Astrocyte (in vitro differentiated cells and primary cell): ENCODE measurements around the gene CIB4. TPM values are rescaled to one million over a fixed set of nuclear protein-coding genes. Genes with fewer than 3 reads are reported as not detected.

ENCODE experiments used
- DNase-seq: peaks from one replicate; pipeline ENCODE4 v3.0.0-alpha.2; 2010; ENCODE audit warnings: low read depth
- FAIRE-seq: peaks from 2 replicates; lab custom pipeline; 2011; peaks lifted over from hg19 to GRCh38; lab: Jason Lieb, UNC
- H2AFZ ChIP-seq: 2 replicates; pipeline ENCODE4 v1.6.0; 2012; ENCODE audit warnings: low read depth, low read length, inconsistent platforms
- H3K27ac ChIP-seq: 2 replicates; pipeline ENCODE4 v1.5.1; 2011; ENCODE audit warnings: low read depth, low read length, inconsistent platforms
- H3K27me3 ChIP-seq: 2 replicates; pipeline ENCODE4 v1.6.0; 2011; ENCODE audit warnings: low read length, inconsistent platforms; ENCODE audit not compliant: insufficient read depth
- H3K36me3 ChIP-seq: 2 replicates; pipeline ENCODE4 v1.5.1; 2011; ENCODE audit warnings: low read length, inconsistent platforms; ENCODE audit not compliant: insufficient read depth
- H3K4me1 ChIP-seq: 2 replicates; pipeline ENCODE4 v1.5.1; 2011; ENCODE audit warnings: low read length, inconsistent platforms; ENCODE audit not compliant: insufficient read depth
- H3K4me2 ChIP-seq: 2 replicates; pipeline ENCODE4 v1.6.0; 2012; ENCODE audit warnings: low read length, inconsistent platforms
- H3K4me3 ChIP-seq: 2 replicates; pipeline ENCODE4 v1.5.1; 2011; ENCODE audit warnings: low read depth, mild to moderate bottlenecking, low read length, inconsistent platforms; ENCODE audit not compliant: insufficient read depth
- H3K79me2 ChIP-seq: 2 replicates; pipeline ENCODE4 v1.6.0; 2012; ENCODE audit warnings: mild to moderate bottlenecking, low read length, inconsistent platforms; ENCODE audit not compliant: insufficient read depth
- H3K9ac ChIP-seq: 2 replicates; pipeline ENCODE4 v1.6.0; 2012; ENCODE audit warnings: mild to moderate bottlenecking, low read length, inconsistent platforms
- H3K9me3 ChIP-seq: 2 replicates; pipeline ENCODE4 v1.5.1; 2012; ENCODE audit warnings: low read depth, mild to moderate bottlenecking, low read length, inconsistent platforms; ENCODE audit not compliant: insufficient read depth
- H4K20me1 ChIP-seq: 2 replicates; pipeline ENCODE4 v1.6.0; 2012; ENCODE audit warnings: low read length, inconsistent platforms; ENCODE audit not compliant: insufficient read depth
- H3K27ac Mint-ChIP-seq: one replicate; pipeline ENCODE4 v1.8.0; 2021; ENCODE audit warnings: mild to moderate bottlenecking, mixed read lengths; ENCODE audit not compliant: unreplicated experiment
- H3K27me3 Mint-ChIP-seq: one replicate; pipeline ENCODE4 v1.8.0; 2021; ENCODE audit warnings: low read depth, mixed read lengths; ENCODE audit not compliant: unreplicated experiment
- H3K36me3 Mint-ChIP-seq: one replicate; pipeline ENCODE4 v1.8.0; 2021; ENCODE audit warnings: low read depth, mixed read lengths; ENCODE audit not compliant: unreplicated experiment
- H3K4me1 Mint-ChIP-seq: one replicate; pipeline ENCODE4 v1.8.0; 2021; ENCODE audit warnings: low read depth, mixed read lengths; ENCODE audit not compliant: unreplicated experiment
- H3K4me3 Mint-ChIP-seq: one replicate; pipeline ENCODE4 v1.8.0; 2021; ENCODE audit warnings: mild to moderate bottlenecking, moderate library complexity, mixed read lengths; ENCODE audit not compliant: unreplicated experiment
- H3K9me3 Mint-ChIP-seq: one replicate; pipeline ENCODE4 v1.8.0; 2021; ENCODE audit warnings: mild to moderate bottlenecking, mixed read lengths; ENCODE audit not compliant: unreplicated experiment
- EZH2 ChIP-seq: IDR thresholded peaks from 2 replicates; pipeline ENCODE4 v1.6.1; 2012; ENCODE audit warnings: mild to moderate bottlenecking, low read length, inconsistent platforms; ENCODE audit not compliant: insufficient read depth
- total RNA-seq: library from RNA; stranded (reverse); gene quantifications from 2 replicates; pipeline ENCODE4 v1.2.1, GENCODE V29; 2021
- TF ChIP-seq, protein P1 (sequence below): IDR thresholded peaks from 2 replicates; pipeline ENCODE4 v1.5.1; 2011; ENCODE audit warnings: low read depth, mild to moderate bottlenecking, inconsistent platforms, low read length, moderate library complexity; ENCODE audit not compliant: insufficient read depth

The CIB4 gene
- total RNA-seq, 1 donor from 2014 or later, result not detected

DNA sequence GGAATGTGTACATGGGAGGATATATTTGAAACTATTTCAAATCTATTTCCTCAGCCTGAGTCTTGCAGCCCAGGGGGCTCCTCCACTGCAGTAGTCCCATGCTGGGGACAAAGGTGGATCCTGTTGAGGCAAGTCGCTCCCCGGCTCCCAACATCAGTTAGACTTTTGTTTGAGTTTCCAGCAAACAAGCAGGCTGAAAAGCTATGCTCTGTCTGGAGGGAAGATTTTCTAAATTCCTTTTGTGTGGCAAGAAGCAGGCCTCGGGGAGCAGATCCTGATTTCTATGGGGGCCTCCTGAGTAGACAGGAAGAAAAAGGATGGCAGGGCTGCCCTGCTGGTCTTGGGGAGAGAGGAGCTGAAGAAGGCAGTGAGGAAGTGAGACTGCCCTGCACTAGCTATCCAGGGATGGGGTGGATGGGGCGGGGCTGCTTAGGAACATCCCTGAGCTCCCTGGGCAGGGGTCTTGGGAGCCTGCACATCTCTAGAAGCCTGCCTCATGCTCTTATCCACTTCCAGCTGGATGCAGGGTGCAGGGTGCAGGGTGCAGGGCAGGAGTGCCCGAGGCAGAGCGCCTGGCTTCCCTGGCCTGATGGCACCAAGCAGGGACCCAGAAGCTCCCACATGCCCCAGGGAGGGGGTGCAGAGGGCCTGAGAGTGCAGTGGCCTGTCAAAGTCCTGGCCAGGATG is 6.0 kb upstream of the CIB4 start:
- Histone ChIP-seq H4K20me1 (no peaks in the 10 kb centered on the region), H3K79me2 (no peaks in the 10 kb centered on the region), H3K36me3 (no peaks in the 10 kb centered on the region), H3K9me3 (no peaks in the 10 kb centered on the region), H3K4me2 (no peak overlapping the region), H3K9ac (no peak overlapping the region), H3K4me1 (no peaks in the 10 kb centered on the region), H2AFZ (no peak overlapping the region), H3K4me3 (no peak overlapping the region), H3K27ac (no peak overlapping the region), H3K27me3 (peaks cover 49% of the 10 kb centered on the region)
- FAIRE-seq, result no peak
- peaks cover 14% of the 10 kb centered on the region for H3K9me3 Mint-ChIP-seq
- TF ChIP-seq, protein P1, sequence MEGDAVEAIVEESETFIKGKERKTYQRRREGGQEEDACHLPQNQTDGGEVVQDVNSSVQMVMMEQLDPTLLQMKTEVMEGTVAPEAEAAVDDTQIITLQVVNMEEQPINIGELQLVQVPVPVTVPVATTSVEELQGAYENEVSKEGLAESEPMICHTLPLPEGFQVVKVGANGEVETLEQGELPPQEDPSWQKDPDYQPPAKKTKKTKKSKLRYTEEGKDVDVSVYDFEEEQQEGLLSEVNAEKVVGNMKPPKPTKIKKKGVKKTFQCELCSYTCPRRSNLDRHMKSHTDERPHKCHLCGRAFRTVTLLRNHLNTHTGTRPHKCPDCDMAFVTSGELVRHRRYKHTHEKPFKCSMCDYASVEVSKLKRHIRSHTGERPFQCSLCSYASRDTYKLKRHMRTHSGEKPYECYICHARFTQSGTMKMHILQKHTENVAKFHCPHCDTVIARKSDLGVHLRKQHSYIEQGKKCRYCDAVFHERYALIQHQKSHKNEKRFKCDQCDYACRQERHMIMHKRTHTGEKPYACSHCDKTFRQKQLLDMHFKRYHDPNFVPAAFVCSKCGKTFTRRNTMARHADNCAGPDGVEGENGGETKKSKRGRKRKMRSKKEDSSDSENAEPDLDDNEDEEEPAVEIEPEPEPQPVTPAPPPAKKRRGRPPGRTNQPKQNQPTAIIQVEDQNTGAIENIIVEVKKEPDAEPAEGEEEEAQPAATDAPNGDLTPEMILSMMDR, result no peak
- TF ChIP-seq EZH2, result no peak
- H3K4me3 Mint-ChIP-seq, result no peak overlapping the region
- H3K4me1 Mint-ChIP-seq, result peaks cover 6% of the 10 kb centered on the region
- H3K36me3 Mint-ChIP-seq, result peaks cover 2% of the 10 kb centered on the region
- DNase-seq, result no peak
- H3K27me3 Mint-ChIP-seq, result peaks cover 55% of the 10 kb centered on the region
- H3K27ac Mint-ChIP-seq, result no peak overlapping the region

GRCh38 chr2:26645762-26646161 is 4.6 kb upstream of the CIB4 start:
- Histone ChIP-seq H3K4me2 (no peak overlapping the region), H3K27ac (no peak overlapping the region), H3K9ac (no peak overlapping the region), H3K4me3 (no peak overlapping the region), H4K20me1 (no peaks in the 10 kb centered on the region), H3K4me1 (no peaks in the 10 kb centered on the region), H3K79me2 (no peaks in the 10 kb centered on the region), H2AFZ (no peak overlapping the region), H3K36me3 (no peaks in the 10 kb centered on the region), H3K27me3 (peaks cover 43% of the 10 kb centered on the region), H3K9me3 (no peaks in the 10 kb centered on the region)
- DNase-seq (no peak), FAIRE-seq (no peak)
- H3K27ac Mint-ChIP-seq, result no peak overlapping the region
- H3K36me3 Mint-ChIP-seq, result peaks cover 2% of the 10 kb centered on the region
- TF ChIP-seq EZH2, result no peak
- TF ChIP-seq, protein P1, result no peak
- no peak overlapping the region for H3K4me3 Mint-ChIP-seq
- peaks cover 12% of the 10 kb centered on the region for H3K9me3 Mint-ChIP-seq
- H3K27me3 Mint-ChIP-seq, result peaks cover 48% of the 10 kb centered on the region
- peaks cover 8% of the 10 kb centered on the region for H3K4me1 Mint-ChIP-seq

- FAIRE-seq (no peak), DNase-seq (no peak)
- Histone ChIP-seq H4K20me1 (no peaks in the 10 kb centered on the region), H2AFZ (no peak overlapping the region), H3K4me2 (no peak overlapping the region), H3K27ac (no peak overlapping the region), H3K79me2 (no peaks in the 10 kb centered on the region), H3K36me3 (no peaks in the 10 kb centered on the region), H3K9me3 (no peaks in the 10 kb centered on the region), H3K4me1 (peaks cover 8% of the 10 kb centered on the region), H3K4me3 (no peak overlapping the region), H3K27me3 (peaks cover 37% of the 10 kb centered on the region), H3K9ac (no peak overlapping the region)
- TF ChIP-seq, protein P1, result no peak
- no peak for TF ChIP-seq EZH2
- peaks cover 2% of the 10 kb centered on the region for H3K9me3 Mint-ChIP-seq
- H3K4me1 Mint-ChIP-seq, result peaks cover 10% of the 10 kb centered on the region
- no peak overlapping the region for H3K4me3 Mint-ChIP-seq
- H3K27me3 Mint-ChIP-seq, result peaks cover 38% of the 10 kb centered on the region
- no peaks in the 10 kb centered on the region for H3K36me3 Mint-ChIP-seq
- no peak overlapping the region for H3K27ac Mint-ChIP-seq
Measured at GRCh38 chr2:26644188-26644835, 3.1 kb upstream of the CIB4 start.
